GM12878 (cell line): ENCODE results near the gene S100A14. TPM values are rescaled to one million over a fixed set of nuclear protein-coding genes. Genes with fewer than 3 reads are reported as not detected.

ENCODE experiments used
- ATAC-seq: fragments of 200-7000 bp; cut with Tn5 transposase; 3 replicates; pipeline ENCODE4 v1.9.1; 2020; ENCODE audit warnings: mild to moderate bottlenecking, moderate library complexity
- BruUV-seq: library from RNA; stranded (reverse); fragments of 400-500 nt; replicated peaks from 2 replicates; lab custom pipeline; 2021; lab: Mats Ljungman, UMichigan
- CTCF ChIA-PET: fragments of 300-600 bp; sonication (Branson Sonifier 250); formaldehyde crosslinking; extraction: SDS; loops from one replicate; lab custom pipeline; 2021; ENCODE audit warnings: inconsistent platforms; lab: Yijun Ruan, JAX
- POLR2A ChIA-PET: fragments of 350-600 bp; formaldehyde crosslinking; extraction: SDS; loops from one replicate; lab custom pipeline; 2021; ENCODE audit warnings: inconsistent platforms; lab: Charles Lee
- RAD21 ChIA-PET: fragments of 300-600 bp; sonication (Branson Sonifier 250); formaldehyde crosslinking; loops from one replicate; lab custom pipeline; 2023; ENCODE audit warnings: antibody characterized with exemption; ENCODE audit not compliant: unreplicated experiment; lab: Charles Lee
- SMC1A ChIA-PET: fragments of 300-600 bp; sonication (Branson Sonifier 250); formaldehyde crosslinking; loops from one replicate; lab custom pipeline; 2023; ENCODE audit not compliant: unreplicated experiment, uncharacterized antibody; lab: Charles Lee
- DNase-seq: peaks from one replicate; pipeline ENCODE4 v3.0.0-alpha.2; 2011; ENCODE audit warnings: low read depth, low spot score
- FAIRE-seq: peaks from 3 replicates; lab custom pipeline; 2011; peaks lifted over from hg19 to GRCh38; lab: Jason Lieb, UNC
- H2AFZ ChIP-seq: 2 replicates; pipeline ENCODE4 v1.6.0; 2011; ENCODE audit warnings: low read depth, low read length, control low read depth; ENCODE audit not compliant: control insufficient read depth
- H3K27ac ChIP-seq: 2 replicates; pipeline ENCODE4 v1.5.1; 2011; ENCODE audit warnings: control low read depth; ENCODE audit not compliant: control insufficient read depth, insufficient read depth
- H3K27me3 ChIP-seq, 2 experiments: replicated peaks in 1 of 2; 2 replicates each; pipeline versions ENCODE4 v1.6.0 to v1.6.1; 2011; ENCODE audit warnings: low read length in 1 of 2; ENCODE audit not compliant: control insufficient read depth in 2 of 2, insufficient read depth in 2 of 2
- H3K36me3 ChIP-seq, 2 experiments: 2 replicates each; pipeline ENCODE4 v1.5.1; 2011; ENCODE audit warnings: low read length in 1 of 2; ENCODE audit not compliant: control insufficient read depth in 2 of 2, insufficient read depth in 2 of 2
- H3K4me1 ChIP-seq: 2 replicates; pipeline ENCODE4 v1.6.1; 2011; ENCODE audit warnings: mild to moderate bottlenecking, low read length, moderate library complexity, mixed read lengths; ENCODE audit not compliant: control insufficient read depth, insufficient read depth
- H3K4me2 ChIP-seq: 2 replicates; pipeline ENCODE4 v1.6.0; 2011; ENCODE audit warnings: control low read depth; ENCODE audit not compliant: control insufficient read depth, insufficient read depth
- H3K4me3 ChIP-seq: fragments of 200-600 bp; sonication (generic); 2 replicates; pipeline ENCODE4 v1.5.1; 2016
- H3K79me2 ChIP-seq: 2 replicates; pipeline ENCODE4 v1.6.0; 2011; ENCODE audit warnings: low read length; ENCODE audit not compliant: control insufficient read depth, insufficient read depth
- H3K9ac ChIP-seq: 2 replicates; pipeline ENCODE4 v1.8.0; 2011; ENCODE audit warnings: low read length, control low read depth, mixed read lengths; ENCODE audit not compliant: control insufficient read depth, insufficient read depth
- H3K9me3 ChIP-seq: replicated peaks from 3 replicates; pipeline ENCODE4 v1.5.1; 2011; ENCODE audit warnings: mild to moderate bottlenecking, low read length; ENCODE audit not compliant: control insufficient read depth, insufficient read depth
- H4K20me1 ChIP-seq: 2 replicates; pipeline ENCODE4 v1.6.0; 2011; ENCODE audit not compliant: control insufficient read depth, insufficient read depth
- BRCA1 ChIP-seq: IDR thresholded peaks from 2 replicates; pipeline ENCODE4 v1.6.1; 2011; ENCODE audit warnings: low read depth, low read length, improper control_type of control experiment
- HDAC2 ChIP-seq: fragments of 200-600 bp; sonication (generic); IDR thresholded peaks from 2 replicates; pipeline ENCODE4 v1.6.1; 2017
- KDM1A ChIP-seq: fragments of 200-600 bp; sonication (generic); IDR thresholded peaks from 2 replicates; pipeline ENCODE4 v1.6.1; 2016; ENCODE audit warnings: borderline replicate concordance
- PAX8 ChIP-seq: fragments of 450-650 bp; IDR thresholded peaks from 2 replicates; pipeline ENCODE4 v1.6.1; 2017; ENCODE audit warnings: mild to moderate bottlenecking, moderate library complexity
- PBX3 ChIP-seq: IDR thresholded peaks from 2 replicates; pipeline ENCODE4 v1.6.1; 2011; ENCODE audit warnings: mild to moderate bottlenecking, low read depth, low read length, moderate library complexity; ENCODE audit not compliant: insufficient replicate concordance
- RFX5 ChIP-seq: IDR thresholded peaks from 2 replicates; pipeline ENCODE4 v1.6.1; 2011; ENCODE audit warnings: low read depth, low read length, improper control_type of control experiment
- SIX5 ChIP-seq: IDR thresholded peaks from 2 replicates; pipeline ENCODE4 v1.6.1; 2011; ENCODE audit warnings: mild to moderate bottlenecking, low read depth, low read length, moderate library complexity; ENCODE audit not compliant: severe bottlenecking
- ZBED1 ChIP-seq: IDR thresholded peaks from 2 replicates; pipeline ENCODE4 v1.6.1; 2016; ENCODE audit warnings: borderline replicate concordance
- ZNF384 ChIP-seq: IDR thresholded peaks from 2 replicates; pipeline ENCODE4 v1.6.1; 2012; ENCODE audit warnings: low read depth, mild to moderate bottlenecking, low read length, improper control_type of control experiment, borderline replicate concordance
- WGBS: methylation state at CpG from one replicate; pipeline ENCODE4 v1.1.6; 2016; ENCODE audit warnings: low lambda C conversion rate; ENCODE audit not compliant: insufficient replicate concordance, insufficient coverage; ENCODE audit errors: missing lambda C conversion rate; 5-methylcytosine and 5-hydroxymethylcytosine counted together
- in situ Hi-C: fragments of 300-500 bp; cut with MboI; formaldehyde crosslinking; loops from 9 replicates; pipeline ENCODE4 v1.14.3; 2018; ENCODE audit warnings: mixed read lengths
- intact Hi-C: fragments of 100-400 bp; cut with micrococcal nuclease; formaldehyde crosslinking; loops from one replicate; pipeline ENCODE4 v1.14.2; 2022; ENCODE audit not compliant: unreplicated experiment
- polyA plus RNA-seq, 11 experiments: library from polyadenylated mRNA; depleted of rRNA in 4 of 11; unstranded in 6 of 11; stranded (reverse) in 5 of 11; fragments of >200 nt; fragmentation: Nextera tagmentation in 4 of 11; fragmentation: Illumina TruSeq in 1 of 11; extraction: Ambion mirVana in 4 of 11; extraction: Trizol in 1 of 11; gene quantifications; 1 replicate in 1 of 11; 2 replicates in 10 of 11; pipeline versions ENCODE4 v1.2.1 to v1.2.3, GENCODE V29; 2011 to 2016; ENCODE audit warnings: inconsistent platforms in 2 of 11, missing spikeins in 2 of 11, low read depth in 1 of 11
- total RNA-seq, 4 experiments: library from RNA; depleted of rRNA in 3 of 4; stranded (reverse); fragments of >200 nt in 3 of 4; fragmentation: Illumina TruSeq in 1 of 4; extraction: Trizol in 1 of 4; gene quantifications; 2 replicates each; pipeline versions ENCODE4 v1.2.1 to v1.2.3, GENCODE V29; 2013 to 2021
- TF ChIP-seq, protein P1 (sequence below): fragments of 450-650 bp; IDR thresholded peaks from 2 replicates; pipeline ENCODE4 v1.6.1; 2016; ENCODE audit warnings: mild to moderate bottlenecking

The S100A14 gene
- total and polyA plus RNA-seq, 10 of the 15 experiments (the other 5 are each of a cell fraction or from before 2014, with no cell fraction given), result 0.20 to 0.77 (median 0.45) TPM; not detected in 4

DNA sequence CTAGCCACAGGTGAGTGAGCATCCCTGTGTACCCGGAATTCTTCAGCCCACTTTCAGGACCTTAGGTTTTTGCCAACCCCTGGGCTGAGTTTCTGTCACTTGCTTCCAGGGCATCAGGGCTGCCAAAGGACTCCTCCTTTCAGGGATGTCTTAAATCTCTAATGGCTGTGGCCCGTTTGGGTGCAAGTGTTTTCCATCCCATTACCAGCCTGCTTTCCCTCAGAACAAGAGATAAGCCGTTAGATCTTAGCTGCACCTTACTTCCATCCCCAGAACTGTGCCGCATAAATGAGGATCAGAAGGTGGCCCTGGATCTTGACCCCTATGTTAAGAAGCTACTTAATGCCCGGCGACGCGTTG, 43.0 kb upstream of the S100A14 start:
- Histone ChIP-seq H3K79me2 (peaks cover 13% of the 10 kb centered on the region), H3K27me3 (no peaks in the 10 kb centered on the region), H3K9ac (peak overlapping the region; percentile 82), H3K4me2 (peak overlapping the region; percentile 98), H3K4me1 (peaks cover 6% of the 10 kb centered on the region; the same call in 1 of the 2 replicates), H3K9me3 (no peaks in the 10 kb centered on the region), H3K4me3 (peak overlapping the region; percentile 94), H3K36me3 (peaks cover 12 to 30% of the 10 kb centered on the region in 2 experiments), H3K27ac (peak overlapping the region; percentile 88), H2AFZ (peak overlapping the region; percentile 96), H4K20me1 (no peaks in the 10 kb centered on the region)
- SMC1A ChIA-PET, result interaction anchor here (0.6 to 4.5 kb wide), 6 partner anchors 8 to 87 kb away, joined by 3 to 24 read pairs (median 4); partner anchors contain the start of gene CHTOP
- DNase-seq, result no peak
- POLR2A ChIA-PET, result interaction anchor here (0.5 kb wide), 2 partner anchors 25 to 557 kb away, joined by 3 read pairs; partner anchors contain the start of gene CHTOP
- BruUV-seq, result TSS peak; percentile 83
- in situ Hi-C loops (no loop called here), intact Hi-C loops (no loop called here)
- no peak for ATAC-seq
- CTCF ChIA-PET, result interaction anchor here (0.6 to 2.4 kb wide), 7 partner anchors 9 to 149 kb away, joined by 3 to 12 read pairs (median 4); no protein-coding TSS in a partner anchor
- no peak for TF ChIP-seq RFX5
- TF ChIP-seq PAX8, result no peak
- 58% methylated on average over 8 of the region's 8 CpGs for WGBS
- FAIRE-seq, result no peak
- RAD21 ChIA-PET, result interaction anchor here (0.7 to 1.4 kb wide), 2 partner anchors 25 to 114 kb away, joined by 4 to 6 read pairs; partner anchors contain the start of gene CHTOP

- ChIA-PET RAD21 (interaction anchor here (0.7 to 1.4 kb wide), 2 partner anchors 24 to 114 kb away, joined by 4 to 6 read pairs; partner anchors contain the start of gene CHTOP), CTCF (interaction anchor here (0.6 to 2.4 kb wide), 7 partner anchors 10 to 148 kb away, joined by 3 to 12 read pairs (median 4); no protein-coding TSS in a partner anchor), SMC1A (interaction anchor here (1.1 to 4.5 kb wide), 5 partner anchors 8 to 86 kb away, joined by 3 to 24 read pairs (median 5); partner anchors contain the start of gene CHTOP), POLR2A (interaction anchor here (0.5 to 0.9 kb wide), 3 partner anchors 24 to 558 kb away, joined by 3 to 5 read pairs (median 3); partner anchors contain the start of gene CHTOP)
- WGBS, result 2% methylated on average over 53 of the region's 53 CpGs
- in situ Hi-C loops (no loop called here), intact Hi-C loops (no loop called here)
- H3K4me1 ChIP-seq, result peaks cover 6% of the 10 kb centered on the region; the same call in 1 of the 2 replicates
- ATAC-seq, result peak; percentile 99
- H3K4me2 ChIP-seq, result peak within 1 kb of the TSS; percentile 98
- peak within 1 kb of the TSS; percentile 94 for H3K4me3 ChIP-seq
- BruUV-seq, result no TSS peak
- no peaks in the 10 kb centered on the region for H3K27me3 ChIP-seq
- H3K36me3 ChIP-seq, result peaks cover 11 to 30% of the 10 kb centered on the region in 2 experiments
- peaks cover 13% of the 10 kb centered on the region for H3K79me2 ChIP-seq
- peak; percentile 58 for DNase-seq
- peak within 1 kb of the TSS; percentile 88 for H3K27ac ChIP-seq
- peak within 1 kb of the TSS; percentile 96 for H2AFZ ChIP-seq
- no peaks in the 10 kb centered on the region for H4K20me1 ChIP-seq
- no peaks in the 10 kb centered on the region for H3K9me3 ChIP-seq
- FAIRE-seq, result peak; percentile 78
- peak within 1 kb of the TSS; percentile 82 for H3K9ac ChIP-seq
- peak; percentile 83 for TF ChIP-seq SIX5
- no peak for TF ChIP-seq BRCA1
- TF ChIP-seq, protein P1, sequence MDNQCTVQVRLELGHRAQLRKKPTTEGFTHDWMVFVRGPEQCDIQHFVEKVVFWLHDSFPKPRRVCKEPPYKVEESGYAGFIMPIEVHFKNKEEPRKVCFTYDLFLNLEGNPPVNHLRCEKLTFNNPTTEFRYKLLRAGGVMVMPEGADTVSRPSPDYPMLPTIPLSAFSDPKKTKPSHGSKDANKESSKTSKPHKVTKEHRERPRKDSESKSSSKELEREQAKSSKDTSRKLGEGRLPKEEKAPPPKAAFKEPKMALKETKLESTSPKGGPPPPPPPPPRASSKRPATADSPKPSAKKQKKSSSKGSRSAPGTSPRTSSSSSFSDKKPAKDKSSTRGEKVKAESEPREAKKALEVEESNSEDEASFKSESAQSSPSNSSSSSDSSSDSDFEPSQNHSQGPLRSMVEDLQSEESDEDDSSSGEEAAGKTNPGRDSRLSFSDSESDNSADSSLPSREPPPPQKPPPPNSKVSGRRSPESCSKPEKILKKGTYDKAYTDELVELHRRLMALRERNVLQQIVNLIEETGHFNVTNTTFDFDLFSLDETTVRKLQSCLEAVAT, result 0 out of 2 replicates have a peak, but pooled peaks have one; percentile 65
- no peak for TF ChIP-seq PBX3
- no peak for TF ChIP-seq HDAC2
- TF ChIP-seq KDM1A, result no peak
- TF ChIP-seq ZNF384, result 0 out of 2 replicates have a peak, but pooled peaks have one; percentile 3
- TF ChIP-seq ZBED1, result no peak
These were observed 42.5 kb upstream of the S100A14 start, which contains the start of gene SNAPIN for GRCh38 chr1:153658400-153659174. TSS of gene SNAPIN (plus strand) at chr1:153658703. CDS start at chr1:153658744, 41 bp downstream.
